D721Med (cell line): ENCODE measurements around the gene RNF220.
A peak's percentile ranks its signal among the peaks of the same experiment; 100 is the strongest.

Experiments used
- DNase-seq: peaks from one replicate; pipeline ENCODE4 v3.0.0; 2011; ENCODE audit warnings: low spot score; ENCODE audit not compliant: insufficient read length
- FAIRE-seq: peaks from 2 replicates; lab custom pipeline; 2011; peaks lifted over from hg19 to GRCh38; lab: Jason Lieb, UNC
- CTCF ChIP-seq: IDR thresholded peaks from 2 replicates; pipeline ENCODE4 v1.5.1; 2012; ENCODE audit warnings: mild to moderate bottlenecking, control low read depth; ENCODE audit not compliant: insufficient read depth; ENCODE audit errors: missing control alignments

Gene RNF220

GRCh38 chr1:44503625-44504024 is 98.6 kb downstream of the RNF220 start:
- no peak for DNase-seq
- no peak for FAIRE-seq
- no peak for TF ChIP-seq CTCF

GRCh38 chr1:44505210-44505993 is 100.3 kb downstream of the RNF220 start:
- TF ChIP-seq CTCF: no peak
- FAIRE-seq (no peak), DNase-seq (no peak)

DNA sequence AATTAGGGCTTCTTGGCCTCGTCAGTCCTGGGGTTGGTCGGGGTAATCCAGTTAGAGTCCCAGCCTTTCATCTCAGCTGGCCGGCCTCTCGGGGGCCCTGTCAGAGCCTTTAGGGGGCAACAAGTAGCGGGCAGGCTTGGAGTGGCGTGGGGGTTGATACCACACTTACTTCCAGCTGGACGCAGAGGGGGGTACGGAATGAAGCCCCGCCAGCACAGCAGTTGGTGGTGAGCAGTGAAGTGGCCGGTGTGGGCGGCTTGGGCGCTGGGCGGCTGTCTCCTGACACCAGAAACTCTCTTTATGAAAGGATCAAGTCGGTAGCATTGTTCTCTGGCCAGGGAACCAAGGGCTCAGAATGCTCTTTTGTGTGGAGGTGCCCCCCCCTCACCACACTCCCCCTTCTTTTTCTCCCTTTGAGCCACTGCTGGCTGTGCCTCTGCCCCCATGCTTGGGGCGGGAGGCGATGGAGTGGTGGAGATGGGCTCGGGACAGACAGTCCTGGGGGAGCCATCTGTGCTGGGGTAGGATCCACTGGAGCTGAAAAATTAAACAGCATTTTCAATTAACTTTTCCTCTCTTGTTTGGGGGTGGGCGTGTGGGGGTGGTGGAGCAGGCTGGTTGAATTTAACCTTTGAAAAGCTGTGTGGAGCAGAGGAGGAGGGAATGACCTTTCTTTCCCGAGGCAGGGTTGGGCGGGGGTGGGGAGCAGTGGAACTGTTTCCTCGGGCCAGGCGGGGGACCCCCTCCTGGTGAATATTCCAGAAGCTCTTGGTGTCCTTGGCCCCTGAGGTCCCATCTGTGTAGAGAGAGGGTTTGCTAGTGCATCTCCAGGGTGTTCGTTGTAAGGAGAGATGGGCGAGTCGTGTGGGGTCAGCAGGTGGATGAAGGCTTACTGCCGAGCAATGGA is 102.7 kb downstream of the RNF220 start:
- TF ChIP-seq CTCF: no peak
- FAIRE-seq (no peak), DNase-seq (no peak)

GRCh38 chr1:44508397-44508745 is 103.3 kb downstream of the RNF220 start:
- no peak for DNase-seq
- TF ChIP-seq CTCF: no peak
- FAIRE-seq: no peak

- no peak for TF ChIP-seq CTCF
Measured at GRCh38 chr1:44511363-44511762, 106.3 kb downstream of the RNF220 start.

DNA sequence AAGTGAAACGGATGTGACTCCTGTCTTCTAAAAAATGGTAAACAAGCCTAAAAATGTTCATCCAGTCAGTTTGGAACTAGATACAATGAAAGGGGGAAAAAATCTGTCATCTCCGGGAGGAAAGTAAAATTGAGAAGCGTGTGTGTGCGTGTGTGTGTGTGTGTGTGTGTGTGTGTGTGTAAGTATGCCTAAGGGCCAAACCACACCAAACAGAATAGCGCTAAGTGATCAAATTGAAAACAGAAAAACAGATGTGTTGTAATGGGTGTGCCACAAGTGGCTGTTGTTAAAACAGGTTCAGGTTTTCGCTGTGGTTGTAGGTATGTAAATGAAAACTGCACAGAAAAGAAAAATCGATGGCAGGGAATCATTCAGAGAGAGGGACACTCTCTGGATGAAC is 106.7 kb downstream of the RNF220 start:
- no peak for FAIRE-seq
- no peak for TF ChIP-seq CTCF
- DNase-seq: no peak

More at GRCh38 chr1:44511363-44511762, 106.3 kb downstream of the RNF220 start:
- DNase-seq: no peak
- FAIRE-seq: no peak

DNA sequence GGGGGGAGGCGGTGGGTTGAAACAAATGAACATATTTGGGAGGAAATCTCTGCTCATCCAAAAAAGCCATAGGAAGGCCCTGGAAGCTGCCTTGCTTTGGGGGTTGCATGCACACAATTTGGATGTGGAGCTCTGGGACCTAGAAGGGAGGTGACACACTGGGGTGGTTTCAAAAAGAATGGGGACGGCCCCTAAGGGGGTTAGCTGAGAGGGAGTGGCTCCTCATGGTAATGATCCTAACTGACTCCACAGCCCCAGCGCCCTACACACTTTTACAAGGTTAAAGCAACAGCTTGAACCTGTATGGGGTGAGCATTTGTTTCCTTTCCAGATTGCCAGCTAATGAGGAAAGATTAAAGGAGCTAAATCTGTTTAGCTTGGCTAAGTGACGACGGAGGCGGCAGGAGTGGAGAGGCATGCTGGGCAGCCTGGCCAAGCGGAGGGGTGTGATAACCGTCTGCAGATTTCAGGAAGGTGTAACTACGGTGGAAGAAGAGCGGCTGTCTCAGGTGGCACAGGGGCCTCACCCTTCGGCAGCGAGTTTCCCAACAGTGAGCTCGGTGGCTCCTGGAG is 107.3 kb downstream of the RNF220 start:
- DNase-seq (peak; percentile 47), FAIRE-seq (peak; percentile 74)
- no peak for TF ChIP-seq CTCF
